DMS53 (cell line): ENCODE data around the gene TRIM69.
"Not testable (repeated sequence)": the region's sequence is repeated elsewhere in the genome, so short reads cannot be mapped to it uniquely, and the experiment has no call there.

Source experiments
- DNase-seq: peaks from one replicate; lab custom pipeline; 2025; lab: John Stamatoyannopoulos, UW

TRIM69 gene

DNA sequence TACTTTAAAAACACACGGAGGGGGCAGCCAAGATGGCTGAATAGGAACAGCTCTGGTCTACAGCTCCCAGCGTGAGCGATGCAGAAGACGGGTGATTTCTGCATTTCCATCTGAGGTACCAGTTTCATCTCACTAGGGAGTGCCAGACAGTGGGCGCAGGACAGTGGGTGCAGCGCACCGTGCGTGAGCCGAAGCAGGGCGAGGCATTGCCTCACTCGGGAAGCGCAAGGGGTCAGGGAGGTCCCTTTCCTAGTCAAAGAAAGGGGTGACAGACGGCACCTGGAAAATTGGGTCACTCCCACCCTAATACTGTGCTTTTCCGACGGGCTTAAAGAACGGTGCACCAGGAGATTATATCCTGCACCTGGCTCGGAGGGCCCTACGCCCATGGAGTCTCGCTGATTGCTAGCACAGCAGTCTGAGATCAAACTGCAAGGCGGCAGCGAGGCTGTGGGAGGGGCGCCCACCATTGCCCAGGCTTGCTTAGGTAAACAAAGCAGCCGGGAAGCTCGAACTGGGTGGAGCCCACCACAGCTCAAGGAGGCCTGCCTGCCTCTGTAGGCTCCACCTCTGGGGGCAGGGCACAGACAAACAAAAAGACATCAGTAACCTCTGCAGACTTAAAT lies 3.0 kb downstream of the TRIM69 start:
- DNase-seq, result not testable (repeated sequence)

DNA sequence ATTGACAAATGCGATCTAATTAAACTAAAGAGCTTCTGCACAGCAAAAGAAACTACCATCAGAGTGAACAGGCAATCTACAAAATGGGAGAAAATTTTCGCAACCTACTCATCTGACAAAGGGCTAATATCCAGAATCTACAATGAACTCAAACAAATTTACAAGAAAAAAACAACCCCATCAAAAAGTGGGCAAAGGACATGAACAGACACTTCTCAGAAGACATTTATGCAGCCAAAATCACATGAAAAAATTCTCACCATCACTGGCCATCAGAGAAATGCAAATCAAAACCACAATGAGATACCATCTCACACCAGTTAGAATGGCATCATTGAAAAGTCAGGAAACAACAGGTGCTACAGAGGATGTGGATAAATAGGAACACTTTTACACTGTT lies 7.1 kb downstream of the TRIM69 start:
- not testable (repeated sequence) for DNase-seq

DNA sequence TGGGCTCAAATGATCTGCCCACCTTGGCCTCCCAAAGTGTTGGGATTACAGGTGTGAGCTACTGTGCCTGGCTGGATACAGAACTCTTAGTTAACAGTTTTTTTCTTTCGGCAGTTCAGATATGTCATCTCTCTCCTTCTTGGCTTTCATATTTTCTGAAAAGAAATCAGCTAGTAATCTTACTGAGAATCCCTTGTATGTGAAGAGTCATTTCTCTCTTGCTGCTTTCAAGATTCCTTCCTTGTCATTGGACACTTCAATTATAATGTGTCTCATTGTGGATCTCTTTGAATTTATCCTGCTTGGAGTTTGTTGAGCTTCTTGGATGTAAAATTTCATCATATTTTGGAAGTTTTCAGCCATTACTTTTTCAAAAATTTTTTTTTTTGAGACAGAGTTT lies 17.0 kb downstream of the TRIM69 start:
- DNase-seq, result no peak

DNA sequence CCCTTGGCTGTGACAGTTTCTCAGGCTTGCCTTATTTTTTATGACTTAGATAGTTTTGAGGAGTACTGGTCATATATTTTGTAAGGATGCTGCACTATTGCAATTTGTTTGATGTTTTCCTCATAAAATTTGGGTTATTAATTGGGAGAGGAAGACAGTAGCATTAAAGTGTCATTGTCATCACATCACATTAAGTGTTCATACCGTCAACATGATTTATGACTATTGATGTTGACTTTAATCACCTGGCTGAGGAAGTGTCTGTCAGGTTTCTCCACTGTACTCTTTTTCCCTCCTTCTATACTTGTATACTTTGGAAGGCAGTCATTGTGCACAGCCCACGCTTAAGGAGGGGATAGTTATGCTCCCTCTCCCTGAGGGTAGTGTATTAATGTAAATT lies 26.9 kb downstream of the TRIM69 start:
- peak; percentile 46 for DNase-seq

DNA sequence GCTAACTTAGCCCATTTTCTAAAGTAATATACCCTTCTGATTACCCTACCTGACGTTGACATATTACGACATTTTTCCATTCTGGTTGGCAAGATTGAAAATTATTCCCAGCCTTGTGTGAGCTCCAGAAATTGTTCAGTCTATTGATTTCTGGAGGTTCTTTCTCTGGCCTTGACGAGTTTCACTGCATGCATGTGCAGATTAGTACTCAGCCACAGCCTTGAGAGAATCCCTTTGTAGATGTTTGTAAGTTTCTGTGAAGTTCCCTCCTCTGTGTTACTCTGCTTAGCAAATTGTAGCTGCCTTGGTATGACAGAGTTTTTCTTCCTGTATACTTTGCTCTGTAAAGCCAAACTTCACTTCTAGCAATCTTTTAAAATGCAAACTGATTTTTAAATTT lies 27.5 kb downstream of the TRIM69 start:
- no peak for DNase-seq

DNA sequence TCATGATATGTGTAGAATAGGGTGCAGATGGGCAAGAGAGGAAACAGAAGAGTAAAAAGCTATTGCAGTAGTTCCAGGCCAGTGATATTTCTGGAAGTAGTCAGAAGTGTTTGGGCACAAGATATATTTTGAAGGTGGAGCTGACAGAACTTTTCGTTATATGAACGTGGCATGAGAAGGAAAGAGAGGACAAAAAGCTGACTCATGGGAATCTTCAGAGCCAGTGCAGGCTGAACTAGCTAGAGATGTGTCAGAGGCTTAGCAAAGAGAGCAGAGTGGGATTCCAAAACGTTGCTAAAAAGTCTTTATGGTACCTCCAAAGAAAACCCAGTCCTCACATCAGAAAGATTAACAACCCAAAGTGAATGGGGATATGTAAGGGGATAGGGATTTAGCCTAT lies 28.7 kb downstream of the TRIM69 start:
- no peak for DNase-seq

DNA sequence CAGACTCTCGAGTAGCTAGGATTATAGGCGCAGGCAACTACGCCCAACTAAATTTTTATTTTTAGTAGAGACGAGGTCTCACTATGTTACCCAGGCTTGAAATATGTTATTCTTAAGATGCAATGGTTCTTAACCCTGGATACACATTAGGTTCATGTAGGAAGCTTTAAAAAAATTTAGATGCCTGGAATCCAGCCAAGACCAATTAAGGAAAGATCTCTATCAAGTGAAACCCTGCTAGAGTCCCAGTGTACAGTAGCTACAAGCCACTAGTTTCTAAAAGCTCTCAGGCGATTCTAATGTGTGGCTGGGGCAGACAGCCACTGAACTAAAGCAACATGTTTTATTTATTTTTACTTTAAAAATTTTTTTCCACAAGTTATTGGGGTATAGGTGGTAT lies 33.2 kb downstream of the TRIM69 start:
- no peak for DNase-seq

DNA sequence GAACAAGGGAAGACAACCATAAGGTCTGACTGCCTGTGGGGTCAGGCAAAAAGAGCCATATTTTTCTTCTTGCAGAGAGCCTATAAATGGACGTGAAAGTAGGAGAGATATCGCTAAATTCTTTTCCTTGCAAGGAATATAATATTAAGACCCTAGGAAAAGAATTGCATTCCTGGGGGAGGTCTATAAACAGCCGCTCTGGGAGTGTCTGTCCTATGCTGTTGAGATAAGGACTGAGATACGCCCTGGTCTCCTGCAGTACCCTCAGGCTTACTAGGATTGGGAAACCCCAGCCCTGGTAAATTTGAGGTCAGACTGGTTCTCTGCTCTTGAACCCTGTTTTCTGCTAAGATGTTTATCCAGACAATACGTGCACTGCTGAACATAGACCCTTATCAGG lies 34.4 kb downstream of the TRIM69 start:
- not testable (repeated sequence) for DNase-seq

DNA sequence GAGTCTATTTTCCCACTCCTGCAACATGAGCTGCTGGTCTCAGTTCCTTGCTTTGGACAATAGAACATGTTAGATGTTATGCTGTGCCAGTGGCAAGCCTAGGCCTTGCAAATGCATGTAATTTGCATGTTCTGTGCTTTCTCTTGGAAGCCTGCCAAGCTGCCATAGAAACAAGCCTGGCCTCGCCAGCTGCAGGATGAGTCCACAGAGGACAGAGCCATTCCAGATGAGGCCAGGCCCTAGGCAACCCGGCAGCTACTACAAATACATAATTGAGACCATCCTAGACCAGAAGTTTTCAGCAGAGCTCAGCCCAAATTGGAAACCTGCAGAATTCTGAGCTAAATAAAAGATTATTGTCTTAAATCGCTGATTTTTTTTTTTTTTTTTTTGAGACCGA lies 39.6 kb downstream of the TRIM69 start:
- DNase-seq, result peak; percentile 60

DNA sequence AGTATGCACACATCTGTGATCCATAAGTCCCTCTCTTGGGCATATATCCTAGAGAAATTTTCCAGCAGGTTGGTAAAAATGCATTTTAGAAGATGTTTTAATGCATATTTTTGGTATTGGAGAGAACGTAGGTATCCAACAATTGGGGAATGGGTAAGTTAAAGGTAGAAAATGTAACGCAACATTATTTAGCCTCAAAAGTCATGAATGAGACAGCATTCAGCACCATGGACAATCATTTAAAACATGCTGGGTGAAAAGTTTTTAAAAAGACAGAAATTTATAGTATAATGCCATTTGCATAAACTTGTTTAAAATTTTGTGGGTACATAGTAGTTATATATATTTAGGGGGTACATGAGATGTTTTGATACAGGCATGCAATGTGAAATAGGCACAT lies 43.4 kb downstream of the TRIM69 start:
- DNase-seq, result no peak

DNA sequence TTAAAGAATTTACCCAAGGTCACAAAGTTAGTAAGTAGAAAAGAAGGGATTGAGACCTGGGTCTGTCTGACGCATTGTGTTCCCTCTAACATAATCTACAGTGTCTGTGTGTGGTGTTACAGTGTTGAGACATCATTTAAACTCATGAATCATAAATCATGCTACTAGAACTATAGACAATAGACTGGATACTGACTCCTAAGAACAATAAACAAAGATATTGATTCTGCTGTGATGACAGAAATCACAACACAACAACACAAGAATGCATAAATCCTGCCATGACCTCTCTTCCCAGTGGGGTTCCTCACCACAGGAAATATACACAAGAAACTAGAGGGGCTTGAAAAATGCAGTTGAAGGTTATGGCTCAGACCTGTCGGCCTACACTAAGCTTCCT lies 44.3 kb downstream of the TRIM69 start:
- DNase-seq, result no peak

DNA sequence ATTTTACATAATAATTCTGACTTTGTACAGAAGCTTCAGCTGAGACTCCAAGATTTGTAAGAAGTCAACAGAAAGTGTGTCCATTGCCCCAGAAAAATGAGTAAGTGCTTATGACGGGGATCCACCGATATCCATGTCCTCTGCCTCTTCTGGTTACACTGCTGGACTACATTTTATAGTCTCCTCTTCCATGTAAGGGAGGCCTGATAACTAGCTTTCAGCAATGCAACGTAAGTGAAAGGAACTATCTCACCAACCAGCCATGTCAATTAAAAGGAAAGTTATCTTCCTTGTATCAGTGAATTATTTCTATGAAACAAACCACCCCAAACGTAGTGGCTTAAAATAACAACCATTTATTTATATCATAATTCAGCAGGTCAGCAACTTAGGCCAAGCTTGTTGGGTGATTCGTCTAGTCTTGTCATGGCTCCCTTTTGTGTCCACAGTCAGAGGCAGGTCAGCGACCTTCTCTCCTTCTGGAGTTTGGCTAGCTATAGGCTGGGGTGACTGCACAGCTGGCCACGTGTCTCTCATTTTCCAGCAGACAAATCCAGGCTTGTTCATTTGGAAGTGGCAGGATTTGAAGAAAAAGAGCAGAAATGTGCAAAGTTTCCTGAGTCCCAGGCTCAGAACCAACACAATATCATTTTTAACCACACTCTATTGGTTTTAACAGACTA lies 44.9 kb downstream of the TRIM69 start:
- DNase-seq, result no peak

DNA sequence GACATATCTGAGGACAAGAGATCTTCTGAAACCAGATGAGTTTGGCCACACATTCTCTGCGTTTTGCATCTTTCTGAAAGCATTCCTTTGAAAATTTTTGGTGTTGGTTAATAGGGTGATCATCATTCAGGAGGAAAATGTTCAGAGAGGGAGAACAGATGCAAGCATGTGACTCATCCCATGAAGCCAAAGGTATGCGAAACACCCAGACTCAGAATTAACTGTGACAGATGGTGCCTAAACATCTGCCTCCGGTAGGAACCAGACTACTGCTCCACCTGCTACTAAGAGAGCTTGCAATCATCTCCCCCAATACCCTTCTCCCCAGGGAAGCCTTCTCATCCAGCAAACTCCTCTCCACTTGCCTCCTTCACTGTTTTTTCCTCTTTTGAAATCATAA lies 46.2 kb downstream of the TRIM69 start:
- peak; percentile 4 for DNase-seq

DNA sequence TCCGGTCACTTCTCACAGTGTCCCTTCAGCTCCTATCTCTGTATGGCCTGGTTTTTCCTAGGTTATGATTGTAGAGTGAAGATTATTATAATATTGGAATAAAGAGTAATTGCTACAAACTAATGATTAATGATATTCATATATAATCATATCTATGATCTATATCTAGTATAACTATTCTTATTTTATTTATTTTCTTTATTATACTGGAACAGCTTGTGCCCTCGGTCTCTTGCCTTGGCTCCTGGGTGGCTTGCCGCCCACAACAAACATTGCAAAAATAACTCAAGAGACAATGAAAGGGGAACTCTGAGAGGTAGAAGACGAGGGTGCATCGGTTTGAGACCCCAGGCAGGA lies 48.6 kb downstream of the TRIM69 start:
- DNase-seq, result not testable (repeated sequence)

DNA sequence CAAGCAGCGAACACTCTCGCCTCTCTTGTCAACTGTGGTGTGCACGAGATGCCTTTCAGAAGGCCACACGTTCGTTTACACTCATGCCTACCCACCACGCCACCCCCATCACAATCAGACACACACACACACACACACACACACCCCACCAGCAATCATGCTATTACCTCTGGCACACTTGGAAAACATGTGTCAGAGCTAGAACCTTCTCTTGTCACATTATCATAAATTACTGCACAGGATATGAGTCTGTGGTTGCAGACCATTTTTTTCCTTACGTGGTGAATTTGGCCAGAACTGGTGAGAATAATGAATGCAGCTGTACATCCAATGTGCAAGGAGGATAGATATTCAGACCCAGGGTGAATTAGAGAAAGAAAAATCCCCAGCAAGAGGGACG lies 52.4 kb downstream of the TRIM69 start:
- no peak for DNase-seq

DNA sequence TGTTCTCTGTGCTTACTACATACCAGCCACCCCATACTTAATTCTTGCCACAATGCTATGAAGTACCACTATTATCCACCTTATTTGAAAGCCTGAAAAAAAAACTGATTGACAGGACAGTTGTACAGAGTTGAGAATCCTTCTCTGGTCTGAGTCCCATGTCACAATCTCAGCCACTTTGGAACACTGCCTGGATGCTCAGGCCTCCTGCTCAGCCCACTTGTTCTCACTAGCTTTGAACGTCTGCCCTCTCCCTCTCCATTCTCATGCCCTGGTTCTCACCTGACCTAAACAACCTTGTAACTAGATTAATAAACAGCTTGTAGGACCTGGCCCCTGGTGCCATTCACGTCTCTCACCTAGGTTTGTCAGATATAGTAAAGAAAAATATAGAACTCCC lies 53.9 kb downstream of the TRIM69 start:
- no peak for DNase-seq

DNA sequence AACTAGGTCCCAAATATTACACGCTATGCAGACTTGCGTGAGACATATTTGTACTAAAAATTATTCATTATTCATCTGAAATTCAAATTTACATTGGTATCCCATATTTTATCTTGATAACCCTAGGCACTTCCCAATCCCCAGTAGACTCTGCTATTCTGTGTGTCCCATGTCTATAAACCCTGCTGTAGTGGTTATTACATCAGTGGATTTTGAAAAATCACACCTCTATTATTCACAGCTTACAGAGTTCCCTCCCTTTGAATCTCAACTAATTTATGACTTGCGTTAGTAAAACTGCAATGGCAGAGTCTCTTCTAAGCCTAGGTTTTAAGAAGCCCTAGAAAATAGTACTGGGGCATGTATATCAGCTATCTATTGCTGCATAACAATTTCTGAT lies 54.3 kb downstream of the TRIM69 start:
- no peak for DNase-seq

DNA sequence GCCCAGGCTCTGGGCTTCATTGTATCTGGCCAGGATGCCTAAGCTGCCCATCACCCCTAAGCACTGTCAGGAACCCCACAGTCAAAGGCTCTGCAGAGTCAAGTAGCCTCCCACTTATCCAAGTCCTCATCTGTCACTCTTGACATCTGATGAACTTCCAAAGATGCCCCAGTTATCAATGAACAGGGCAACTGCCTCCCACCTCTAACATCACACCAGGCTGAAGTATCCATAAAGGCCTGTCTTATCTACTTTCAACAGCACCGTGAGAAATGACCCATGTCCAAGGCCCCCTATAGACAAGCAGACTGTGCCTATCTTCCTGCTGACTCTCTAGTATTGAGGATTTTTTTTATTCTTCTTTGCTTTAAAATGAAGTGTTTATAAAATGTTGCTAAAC lies 56.4 kb downstream of the TRIM69 start:
- DNase-seq, result no peak

DNA sequence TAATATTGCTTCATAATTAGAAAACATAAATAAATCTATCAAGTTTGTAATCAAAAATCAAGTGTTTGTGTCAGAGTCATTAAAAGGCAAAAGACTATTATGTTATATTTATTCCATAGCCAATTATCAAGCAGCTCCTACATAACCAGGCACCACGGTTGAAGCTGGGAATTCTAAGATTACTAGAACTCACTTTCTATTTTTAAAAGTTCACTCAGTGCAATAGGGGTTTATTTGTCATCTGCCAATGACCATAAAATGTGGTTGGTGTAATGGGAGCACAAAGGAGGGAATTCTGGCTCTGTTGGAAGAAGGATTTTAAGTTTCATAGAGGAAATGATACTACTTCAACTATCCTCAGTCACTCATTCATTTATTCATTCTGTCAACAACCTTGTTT lies 57.7 kb downstream of the TRIM69 start:
- DNase-seq, result no peak

DNA sequence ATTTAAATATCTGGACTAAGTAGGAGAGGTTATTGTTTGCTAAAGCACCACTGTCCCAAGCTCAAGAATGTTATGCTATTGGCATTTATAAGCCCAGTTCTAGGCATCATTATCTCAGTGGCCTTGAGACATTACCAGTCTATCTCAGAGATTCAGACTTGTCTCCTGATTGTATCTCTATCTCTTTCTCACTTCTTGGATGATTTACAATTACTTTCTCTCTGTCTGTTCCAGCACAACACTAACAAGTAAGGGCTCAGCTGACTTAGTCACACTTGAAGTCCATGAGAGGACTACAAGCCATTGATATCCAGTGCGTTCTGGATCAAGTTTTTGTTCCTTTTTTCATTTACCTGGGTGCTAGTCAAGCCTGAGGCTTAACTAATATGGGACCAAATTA lies 60.2 kb downstream of the TRIM69 start:
- no peak for DNase-seq

DNA sequence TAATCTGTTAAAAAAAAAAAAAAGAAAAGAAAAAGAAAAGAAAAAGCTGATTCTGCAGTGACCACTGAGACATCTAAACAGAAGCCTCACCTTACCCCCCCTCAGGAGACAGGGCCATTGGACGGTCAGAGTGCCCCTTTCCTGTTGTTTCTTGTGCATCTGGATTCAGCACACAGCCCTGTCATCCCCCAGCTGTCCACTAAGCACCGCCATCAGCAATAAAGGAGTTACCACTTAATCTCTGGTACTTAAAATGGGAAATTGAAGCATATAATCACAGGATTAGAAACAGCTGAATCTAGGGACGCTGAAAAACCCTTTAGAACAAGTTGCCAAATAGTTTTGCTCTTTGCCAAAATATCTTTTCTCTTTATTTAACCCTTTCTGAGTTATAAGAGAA lies 62.5 kb downstream of the TRIM69 start:
- DNase-seq, result peak; percentile 44

DNA sequence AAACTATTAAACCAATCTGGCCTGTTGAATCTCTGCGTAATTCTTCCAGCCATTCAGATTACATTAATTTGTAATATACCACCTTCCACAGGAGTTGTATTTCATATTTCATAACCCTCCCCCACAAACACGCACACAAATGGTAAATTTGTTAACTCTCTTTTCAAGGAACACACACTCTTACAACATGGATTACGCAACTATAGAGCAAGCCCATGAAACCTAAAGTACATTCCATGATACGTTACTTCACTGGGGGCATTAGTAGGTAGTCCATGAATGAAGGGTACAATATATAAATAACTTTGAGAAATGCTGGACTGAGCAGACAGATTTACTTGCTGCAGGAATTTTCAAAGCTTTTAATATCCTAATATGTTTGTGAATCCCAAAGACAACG lies 65.0 kb downstream of the TRIM69 start:
- DNase-seq, result no peak

DNA sequence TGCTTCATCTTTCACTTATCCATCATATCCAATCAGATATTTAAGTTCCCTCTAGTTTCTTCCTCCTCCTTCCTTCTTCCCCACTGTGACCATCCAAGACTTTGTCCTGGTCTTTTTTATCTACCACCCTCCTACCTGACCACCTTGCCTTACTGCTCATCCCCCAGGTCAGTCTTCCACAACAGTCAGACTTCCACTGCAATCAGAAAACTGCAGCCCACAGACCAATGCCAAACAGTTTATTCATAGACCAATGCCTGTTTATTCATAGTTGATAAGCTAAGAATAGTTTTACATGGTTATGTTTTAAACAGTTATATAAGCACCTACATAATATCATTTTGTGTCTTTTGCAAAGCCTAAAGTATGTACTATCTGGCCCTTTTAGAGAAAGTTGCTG lies 65.5 kb downstream of the TRIM69 start:
- no peak for DNase-seq

DNA sequence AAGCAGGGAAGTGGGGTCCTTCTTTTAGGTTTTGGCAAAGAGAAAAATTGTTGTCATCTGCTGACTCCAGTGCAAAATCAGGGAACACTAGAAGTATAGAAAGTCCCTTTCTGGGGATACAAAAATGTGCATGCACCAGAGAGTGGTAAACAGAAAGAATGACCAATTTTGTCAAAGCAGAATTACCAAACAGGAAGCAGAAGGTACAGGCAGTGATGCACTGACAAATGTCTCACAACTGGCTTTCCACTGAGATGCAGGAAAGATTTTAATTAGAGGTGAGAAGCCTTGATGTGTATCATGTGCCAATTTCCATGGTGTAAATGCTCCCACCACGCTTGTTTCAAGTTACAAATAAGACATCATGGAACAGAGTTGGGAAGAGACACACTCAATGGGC lies 66.0 kb downstream of the TRIM69 start:
- no peak for DNase-seq
